HEK293 (cell line): ENCODE measurements around the gene CSF3.
A peak's percentile ranks its signal among the peaks of the same experiment; 100 is the strongest.

Experiments used
- CTCF ChIA-PET: fragments of 350-600 bp; formaldehyde crosslinking; extraction: SDS; loops from one replicate; lab custom pipeline; 2021; ENCODE audit warnings: antibody characterized with exemption; lab: Yijun Ruan, JAX
- POLR2A ChIA-PET: fragments of 300-600 bp; formaldehyde crosslinking; extraction: SDS; loops from one replicate; lab custom pipeline; 2020; ENCODE audit warnings: antibody characterized with exemption, inconsistent platforms; lab: Yijun Ruan, JAX
- H3K27ac ChIP-seq: fragments of 200-500 bp; sonication (Bioruptor generic); 2 replicates; pipeline ENCODE4 v1.5.1; 2014; ENCODE audit warnings: low read depth, low read length, control low read depth, inconsistent platforms; ENCODE audit errors: extremely low read depth
- H3K36me3 ChIP-seq, 2 experiments: fragments of 200-500 bp in 1 of 2; sonication (Bioruptor generic) in 1 of 2; 1 replicate in 1 of 2; 2 replicates in 1 of 2; pipeline ENCODE4 v1.5.1; 2014 to 2017; ENCODE audit warnings: inconsistent platforms in 2 of 2, low read length in 2 of 2; ENCODE audit not compliant: control insufficient read depth in 2 of 2, insufficient read depth in 1 of 2
- H3K4me1 ChIP-seq: fragments of 200-500 bp; sonication (Bioruptor generic); 2 replicates; pipeline ENCODE4 v1.5.1; 2014; ENCODE audit warnings: mild to moderate bottlenecking, low read length, inconsistent platforms; ENCODE audit not compliant: control insufficient read depth, insufficient read depth
- H3K4me3 ChIP-seq: 2 replicates; pipeline ENCODE4 v1.5.1; 2011; ENCODE audit warnings: low read depth, mild to moderate bottlenecking, control low read depth, low read length, moderate library complexity
- H3K9me3 ChIP-seq: fragments of 200-500 bp; sonication (Bioruptor generic); 2 replicates; pipeline ENCODE4 v1.5.1; 2014; ENCODE audit warnings: low read depth, low read length, inconsistent platforms; ENCODE audit not compliant: control insufficient read depth, insufficient read depth
- GLIS2 ChIP-seq: fragments of 450-650 bp; formaldehyde crosslinking; IDR thresholded peaks from 2 replicates; pipeline ENCODE4 v1.5.1; 2016; ENCODE audit warnings: missing biosample characterization, missing genetic modification characterization
- KLF17 ChIP-seq: fragments of 450-650 bp; formaldehyde crosslinking; IDR thresholded peaks from 2 replicates; pipeline ENCODE4 v1.5.1; 2016; ENCODE audit warnings: missing biosample characterization, missing genetic modification characterization
- KLF7 ChIP-seq: fragments of 450-650 bp; formaldehyde crosslinking; IDR thresholded peaks from 2 replicates; pipeline ENCODE4 v1.5.1; 2016; ENCODE audit warnings: missing biosample characterization, missing genetic modification characterization, borderline replicate concordance
- SCRT1 ChIP-seq: fragments of 450-650 bp; formaldehyde crosslinking; IDR thresholded peaks from 2 replicates; pipeline ENCODE4 v1.5.1; 2016; ENCODE audit warnings: missing biosample characterization, missing genetic modification characterization, borderline replicate concordance
- SCRT2 ChIP-seq: fragments of 450-650 bp; formaldehyde crosslinking; IDR thresholded peaks from 2 replicates; pipeline ENCODE4 v1.5.1; 2016; ENCODE audit warnings: missing biosample characterization, missing genetic modification characterization
- SETDB1 ChIP-seq: IDR thresholded peaks from one replicate; pipeline ENCODE4 v1.6.1; 2017; ENCODE audit warnings: mild to moderate bottlenecking, low read length, moderate library complexity, mixed read lengths; ENCODE audit not compliant: insufficient read length
- ZBTB10 ChIP-seq: fragments of 450-650 bp; formaldehyde crosslinking; IDR thresholded peaks from 2 replicates; pipeline ENCODE4 v1.5.1; 2016; ENCODE audit warnings: missing biosample characterization, missing genetic modification characterization
- ZFHX2 ChIP-seq: fragments of 450-650 bp; formaldehyde crosslinking; conservative IDR thresholded peaks from 2 replicates; pipeline ENCODE4 v1.5.1; 2016; ENCODE audit warnings: missing biosample characterization, missing genetic modification characterization
- ZFP3 ChIP-seq: fragments of 450-650 bp; formaldehyde crosslinking; IDR thresholded peaks from 2 replicates; pipeline ENCODE4 v1.5.1; 2016; ENCODE audit warnings: low read depth, missing biosample characterization, missing genetic modification characterization
- ZFP41 ChIP-seq: fragments of 450-650 bp; formaldehyde crosslinking; IDR thresholded peaks from 2 replicates; pipeline ENCODE4 v1.5.1; 2016; ENCODE audit warnings: missing biosample characterization, missing genetic modification characterization, borderline replicate concordance
- ZIC2 ChIP-seq: fragments of 450-650 bp; formaldehyde crosslinking; IDR thresholded peaks from 2 replicates; pipeline ENCODE4 v1.5.1; 2016; ENCODE audit warnings: missing biosample characterization, missing genetic modification characterization
- ZNF311 ChIP-seq: fragments of 450-650 bp; formaldehyde crosslinking; IDR thresholded peaks from 2 replicates; pipeline ENCODE4 v1.5.1; 2017; ENCODE audit warnings: missing biosample characterization, missing genetic modification characterization, borderline replicate concordance
- ZNF510 ChIP-seq: fragments of 450-650 bp; formaldehyde crosslinking; IDR thresholded peaks from 2 replicates; pipeline ENCODE4 v1.5.1; 2018; ENCODE audit warnings: mild to moderate bottlenecking, missing genetic modification characterization, missing biosample characterization; ENCODE audit not compliant: insufficient replicate concordance
- ZNF571 ChIP-seq: fragments of 450-650 bp; formaldehyde crosslinking; IDR thresholded peaks from 2 replicates; pipeline ENCODE4 v1.5.0; 2017; ENCODE audit warnings: missing biosample characterization, missing genetic modification characterization
- ZNF580 ChIP-seq: fragments of 450-650 bp; formaldehyde crosslinking; IDR thresholded peaks from 2 replicates; pipeline ENCODE4 v1.5.1; 2016; ENCODE audit warnings: missing biosample characterization, missing genetic modification characterization
- ZNF623 ChIP-seq: fragments of 450-650 bp; formaldehyde crosslinking; IDR thresholded peaks from 2 replicates; pipeline ENCODE4 v1.5.1; 2016; ENCODE audit warnings: missing biosample characterization, missing genetic modification characterization
- ZNF785 ChIP-seq: fragments of 450-650 bp; formaldehyde crosslinking; IDR thresholded peaks from 2 replicates; pipeline ENCODE4 v1.5.1; 2016; ENCODE audit warnings: missing biosample characterization, missing genetic modification characterization
- ZNF791 ChIP-seq: fragments of 450-650 bp; formaldehyde crosslinking; IDR thresholded peaks from 2 replicates; pipeline ENCODE4 v1.5.1; 2016; ENCODE audit warnings: missing biosample characterization, missing genetic modification characterization
- TF ChIP-seq, protein P1 (sequence below): fragments of 450-650 bp; formaldehyde crosslinking; IDR thresholded peaks from 2 replicates; pipeline ENCODE4 v1.5.1; 2017; ENCODE audit warnings: missing biosample characterization, missing genetic modification characterization
- TF ChIP-seq, protein P2 (sequence below): fragments of 450-650 bp; formaldehyde crosslinking; IDR thresholded peaks from 2 replicates; pipeline ENCODE4 v1.5.1; 2017; ENCODE audit warnings: missing biosample characterization, mild to moderate bottlenecking, missing genetic modification characterization, moderate library complexity

Gene CSF3

DNA sequence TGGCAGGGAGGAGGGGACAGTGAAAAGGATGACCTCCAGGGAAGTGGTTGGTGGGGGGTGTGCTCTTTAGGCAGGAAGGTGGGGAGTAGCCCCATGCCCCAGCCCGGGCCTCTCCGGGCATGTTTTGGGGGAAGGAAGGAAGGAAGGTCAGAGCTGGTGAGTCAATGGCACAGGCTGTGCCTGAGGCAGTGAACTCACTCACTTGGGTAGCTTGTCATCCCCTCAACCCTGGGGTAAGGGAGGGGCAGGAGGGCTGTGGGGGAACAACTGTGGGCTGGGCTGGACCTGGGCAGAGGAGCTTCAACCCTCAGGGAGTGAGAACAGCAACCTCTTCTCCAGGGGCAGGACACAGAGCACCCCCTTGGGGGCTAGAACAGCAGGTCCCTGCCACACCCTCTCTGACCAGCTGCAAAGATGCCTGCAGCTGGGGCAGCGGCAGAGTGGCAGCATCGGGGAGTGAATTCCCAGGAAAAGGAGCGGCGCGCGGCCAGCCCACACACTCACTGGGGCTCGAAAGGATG, 6.3 kb downstream of the CSF3 start:
- no peaks in the 10 kb centered on the region for H3K9me3 ChIP-seq
- H3K4me1 ChIP-seq = peaks cover 13% of the 10 kb centered on the region
- CTCF ChIA-PET = interaction anchor here (0.6 to 11.2 kb wide), 10 partner anchors 9 to 815 kb away, joined by 3 to 268 read pairs (median 4); partner anchors contain the start of genes CSF3 and MED24
- TF ChIP-seq ZNF571 (tag by site-specific recombination) = no peak
- TF ChIP-seq ZIC2 = peak; percentile 32; the same call in 1 of the 2 replicates
- no peak for TF ChIP-seq SETDB1
- peak; percentile 61 for TF ChIP-seq KLF17 (tag by site-specific recombination)
- TF ChIP-seq ZNF623 = no peak
- no peak for TF ChIP-seq ZFP41 (tag by site-specific recombination)
- TF ChIP-seq ZFHX2 (tag by site-specific recombination) = no peak
- no peak for TF ChIP-seq KLF7 (tag by site-specific recombination)
- no peak for TF ChIP-seq ZNF785
- TF ChIP-seq ZNF791 (tag by site-specific recombination) = no peak
- TF ChIP-seq, protein P1, sequence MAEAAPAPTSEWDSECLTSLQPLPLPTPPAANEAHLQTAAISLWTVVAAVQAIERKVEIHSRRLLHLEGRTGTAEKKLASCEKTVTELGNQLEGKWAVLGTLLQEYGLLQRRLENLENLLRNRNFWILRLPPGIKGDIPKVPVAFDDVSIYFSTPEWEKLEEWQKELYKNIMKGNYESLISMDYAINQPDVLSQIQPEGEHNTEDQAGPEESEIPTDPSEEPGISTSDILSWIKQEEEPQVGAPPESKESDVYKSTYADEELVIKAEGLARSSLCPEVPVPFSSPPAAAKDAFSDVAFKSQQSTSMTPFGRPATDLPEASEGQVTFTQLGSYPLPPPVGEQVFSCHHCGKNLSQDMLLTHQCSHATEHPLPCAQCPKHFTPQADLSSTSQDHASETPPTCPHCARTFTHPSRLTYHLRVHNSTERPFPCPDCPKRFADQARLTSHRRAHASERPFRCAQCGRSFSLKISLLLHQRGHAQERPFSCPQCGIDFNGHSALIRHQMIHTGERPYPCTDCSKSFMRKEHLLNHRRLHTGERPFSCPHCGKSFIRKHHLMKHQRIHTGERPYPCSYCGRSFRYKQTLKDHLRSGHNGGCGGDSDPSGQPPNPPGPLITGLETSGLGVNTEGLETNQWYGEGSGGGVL (tag by site-specific recombination) = peak; percentile 78
- no peak for TF ChIP-seq ZFP3
- no peak for TF ChIP-seq SCRT1 (tag by site-specific recombination)
- TF ChIP-seq SCRT2 = no peak
- TF ChIP-seq ZNF580 (tag by site-specific recombination) = no peak
- TF ChIP-seq ZNF510 (tag by site-specific recombination) = no peak
- TF ChIP-seq, protein P2, sequence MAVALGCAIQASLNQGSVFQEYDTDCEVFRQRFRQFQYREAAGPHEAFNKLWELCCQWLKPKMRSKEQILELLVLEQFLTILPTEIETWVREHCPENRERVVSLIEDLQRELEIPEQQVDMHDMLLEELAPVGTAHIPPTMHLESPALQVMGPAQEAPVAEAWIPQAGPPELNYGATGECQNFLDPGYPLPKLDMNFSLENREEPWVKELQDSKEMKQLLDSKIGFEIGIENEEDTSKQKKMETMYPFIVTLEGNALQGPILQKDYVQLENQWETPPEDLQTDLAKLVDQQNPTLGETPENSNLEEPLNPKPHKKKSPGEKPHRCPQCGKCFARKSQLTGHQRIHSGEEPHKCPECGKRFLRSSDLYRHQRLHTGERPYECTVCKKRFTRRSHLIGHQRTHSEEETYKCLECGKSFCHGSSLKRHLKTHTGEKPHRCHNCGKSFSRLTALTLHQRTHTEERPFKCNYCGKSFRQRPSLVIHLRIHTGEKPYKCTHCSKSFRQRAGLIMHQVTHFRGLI (tag by site-specific recombination) = no peak
- TF ChIP-seq ZBTB10 (tag by site-specific recombination) = no peak
- TF ChIP-seq GLIS2 (tag by site-specific recombination) = 0 out of 2 replicates have a peak, but pooled peaks have one; percentile 22
- no peak for TF ChIP-seq ZNF311 (tag by site-specific recombination)
- TF ChIP-seq, all 188 proteins: peak for 4
- H3K27ac ChIP-seq = no peak overlapping the region
- POLR2A ChIA-PET = interaction anchor here (1.5 kb wide), 1 partner anchor 9 kb away, joined by 6 read pairs; no protein-coding TSS in a partner anchor
- H3K36me3 ChIP-seq = peaks cover 26 to 81% of the 10 kb centered on the region in 2 experiments
- H3K4me3 ChIP-seq = no peak overlapping the region
